ENCODE measurements around the gene SYT1. TPM values are rescaled to one million over a fixed set of nuclear protein-coding genes. Genes with fewer than 3 reads are reported as not detected.

The SYT1 gene
- total and polyA plus RNA-seq, 2 donors (not counting 1 experiment from before 2014, with no cell fraction given): 0.90 to 2.1 TPM

- Histone ChIP-seq H3K27ac (ENCODE audit: insufficient read depth, low read length) (no peak overlapping the region), H3K9ac (ENCODE audit: insufficient read depth, low read length) (no peak overlapping the region), H3K4me3 (replicated peaks in 1 of 4; ENCODE audit: control extremely low read depth in 1 of 4, insufficient read depth in 1 of 4, low read depth in 3 of 4, low read length in 4 of 4) (no peak overlapping the region), H3K4me2 (ENCODE audit: extremely low read depth, insufficient read depth, low read length) (no peak overlapping the region), H3K4me1 (ENCODE audit: control insufficient read depth, extremely low read depth, insufficient read depth, low read length) (no peaks in the 10 kb centered on the region), H2AFZ (ENCODE audit: low read length) (no peak overlapping the region), H3K36me3 (ENCODE audit: control insufficient read depth, insufficient read depth, low read length) (no peaks in the 10 kb centered on the region), H3K79me2 (ENCODE audit: control insufficient read depth, insufficient read depth, low read length) (no peaks in the 10 kb centered on the region), H4K20me1 (ENCODE audit: control insufficient read depth, extremely low read depth, insufficient read depth, low read length) (no peaks in the 10 kb centered on the region), H3K27me3 (ENCODE audit: control insufficient read depth, insufficient read depth, low read length) (no peaks in the 10 kb centered on the region), H3K9me3 (ENCODE audit: control insufficient read depth, insufficient read depth, low read depth, low read length) (no peaks in the 10 kb centered on the region)
- TF ChIP-seq CTCF (conservative IDR thresholded peaks at IDR 0.05 in 1 of 2, IDR thresholded peaks at IDR 0.05 in 1 of 2; ENCODE audit: low read depth in 1 of 2, low read length in 2 of 2): no peak
- TF ChIP-seq EZH2 (IDR thresholded peaks at IDR 0.05; ENCODE audit: low read length, missing control alignments): no peak
- no peak for DNase-seq (ENCODE audit: low read depth in 2 of 2)
These were observed 432.3 kb downstream of the SYT1 start for GRCh38 chr12:79296871-79297270.

- no peak overlapping the region for H2AFZ ChIP-seq (ENCODE audit: low read length)
- no peaks in the 10 kb centered on the region for H3K4me1 ChIP-seq (ENCODE audit: control insufficient read depth, extremely low read depth, insufficient read depth, low read length)
- no peaks in the 10 kb centered on the region for H3K36me3 ChIP-seq (ENCODE audit: control insufficient read depth, insufficient read depth, low read length)
- H4K20me1 ChIP-seq (ENCODE audit: control insufficient read depth, extremely low read depth, insufficient read depth, low read length): no peaks in the 10 kb centered on the region
- H3K27me3 ChIP-seq (ENCODE audit: control insufficient read depth, insufficient read depth, low read length): no peaks in the 10 kb centered on the region
- no peak overlapping the region for H3K27ac ChIP-seq (ENCODE audit: insufficient read depth, low read length)
- H3K79me2 ChIP-seq (ENCODE audit: control insufficient read depth, insufficient read depth, low read length): no peaks in the 10 kb centered on the region
- no peak overlapping the region for H3K4me2 ChIP-seq (ENCODE audit: extremely low read depth, insufficient read depth, low read length)
- peak in 1 of 2 donors; percentile 40 for DNase-seq (ENCODE audit: low read depth in 2 of 2)
- no peaks in the 10 kb centered on the region for H3K9me3 ChIP-seq (ENCODE audit: control insufficient read depth, insufficient read depth, low read depth, low read length)
- H3K9ac ChIP-seq (ENCODE audit: insufficient read depth, low read length): no peak overlapping the region
- H3K4me3 ChIP-seq (replicated peaks in 1 of 4; ENCODE audit: control extremely low read depth in 1 of 4, insufficient read depth in 1 of 4, low read depth in 3 of 4, low read length in 4 of 4): no peak overlapping the region
- TF ChIP-seq CTCF (conservative IDR thresholded peaks at IDR 0.05 in 1 of 2, IDR thresholded peaks at IDR 0.05 in 1 of 2; ENCODE audit: low read depth in 1 of 2, low read length in 2 of 2): no peak
- TF ChIP-seq EZH2 (IDR thresholded peaks at IDR 0.05; ENCODE audit: low read length, missing control alignments): no peak
These were observed 433.9 kb downstream of the SYT1 start for GRCh38 chr12:79298506-79298905.

- Histone ChIP-seq H3K4me1 (ENCODE audit: control insufficient read depth, extremely low read depth, insufficient read depth, low read length) (no peaks in the 10 kb centered on the region), H3K4me2 (ENCODE audit: extremely low read depth, insufficient read depth, low read length) (no peak overlapping the region), H3K27me3 (ENCODE audit: control insufficient read depth, insufficient read depth, low read length) (no peaks in the 10 kb centered on the region), H3K36me3 (ENCODE audit: control insufficient read depth, insufficient read depth, low read length) (no peaks in the 10 kb centered on the region), H3K79me2 (ENCODE audit: control insufficient read depth, insufficient read depth, low read length) (no peaks in the 10 kb centered on the region), H3K27ac (ENCODE audit: insufficient read depth, low read length) (no peak overlapping the region), H3K4me3 (replicated peaks in 1 of 4; ENCODE audit: control extremely low read depth in 1 of 4, insufficient read depth in 1 of 4, low read depth in 3 of 4, low read length in 4 of 4) (no peak overlapping the region), H3K9ac (ENCODE audit: insufficient read depth, low read length) (no peak overlapping the region), H2AFZ (ENCODE audit: low read length) (no peak overlapping the region), H3K9me3 (ENCODE audit: control insufficient read depth, insufficient read depth, low read depth, low read length) (no peaks in the 10 kb centered on the region), H4K20me1 (ENCODE audit: control insufficient read depth, extremely low read depth, insufficient read depth, low read length) (no peaks in the 10 kb centered on the region)
- no peak for TF ChIP-seq EZH2 (IDR thresholded peaks at IDR 0.05; ENCODE audit: low read length, missing control alignments)
- no peak for TF ChIP-seq CTCF (conservative IDR thresholded peaks at IDR 0.05 in 1 of 2, IDR thresholded peaks at IDR 0.05 in 1 of 2; ENCODE audit: low read depth in 1 of 2, low read length in 2 of 2)
- DNase-seq (ENCODE audit: low read depth in 2 of 2): no peak
These were observed 435.0 kb downstream of the SYT1 start for GRCh38 chr12:79299447-79300198.
